ENCODE measurements around the gene MYO1H. TPM values are rescaled to one million over a fixed set of nuclear protein-coding genes. Genes with fewer than 3 reads are reported as not detected.

Gene MYO1H
- total RNA-seq, 4 donors from 2014 or later: 0.38 TPM; not detected in 3

GRCh38 chr12:109487181-109488050 lies 139.7 kb downstream of the MYO1H start:
- no peaks in the 10 kb centered on the region for H3K4me1 ChIP-seq
- no peaks in the 10 kb centered on the region for H3K27me3 ChIP-seq
- no peak for DNase-seq (ENCODE audit: low spot score in 2 of 2)
- no peak for TF ChIP-seq EP300 (IDR thresholded peaks at IDR 0.05)
- TF ChIP-seq POLR2A (IDR thresholded peaks at IDR 0.05): no peak
- no peak for TF ChIP-seq CTCF (IDR thresholded peaks at IDR 0.05)
- TF ChIP-seq POLR2AphosphoS5 (IDR thresholded peaks at IDR 0.05): no peak
- H3K9me3 ChIP-seq: no peaks in the 10 kb centered on the region
- no peak overlapping the region for H3K4me3 ChIP-seq
- H3K27ac ChIP-seq: no peak overlapping the region
- WGBS: 94% methylated on average over 9 of the region's 9 CpGs
- peaks cover 93% of the 10 kb centered on the region for H3K36me3 ChIP-seq

GRCh38 chr12:109488051-109488665 lies 140.5 kb downstream of the MYO1H start:
- H3K36me3 ChIP-seq: peaks cover 99% of the 10 kb centered on the region

GRCh38 chr12:109489016-109489954 lies 141.6 kb downstream of the MYO1H start:
- no peaks in the 10 kb centered on the region for H3K9me3 ChIP-seq
- DNase-seq (ENCODE audit: low spot score in 2 of 2): no peak
- no peak overlapping the region for H3K27ac ChIP-seq
- H3K36me3 ChIP-seq: peaks cover 97% of the 10 kb centered on the region
- H3K4me3 ChIP-seq: no peak overlapping the region
- no peaks in the 10 kb centered on the region for H3K27me3 ChIP-seq
- no peak for TF ChIP-seq EP300 (IDR thresholded peaks at IDR 0.05)
- TF ChIP-seq CTCF (IDR thresholded peaks at IDR 0.05): no peak
- no peak for TF ChIP-seq POLR2A (IDR thresholded peaks at IDR 0.05)
- no peak for TF ChIP-seq POLR2AphosphoS5 (IDR thresholded peaks at IDR 0.05)
- 90% methylated on average over 14 of the region's 14 CpGs for WGBS
- no peaks in the 10 kb centered on the region for H3K4me1 ChIP-seq

More at GRCh38 chr12:109488051-109488665, 140.5 kb downstream of the MYO1H start:
- H3K9me3 ChIP-seq: no peaks in the 10 kb centered on the region
- no peak for DNase-seq (ENCODE audit: low spot score in 2 of 2)
- no peaks in the 10 kb centered on the region for H3K27me3 ChIP-seq
- 85% methylated on average over 7 of the region's 7 CpGs for WGBS
- H3K4me3 ChIP-seq: no peak overlapping the region
- no peak overlapping the region for H3K27ac ChIP-seq
- no peaks in the 10 kb centered on the region for H3K4me1 ChIP-seq
- no peak for TF ChIP-seq POLR2A (IDR thresholded peaks at IDR 0.05)
- TF ChIP-seq EP300 (IDR thresholded peaks at IDR 0.05): no peak
- TF ChIP-seq POLR2AphosphoS5 (IDR thresholded peaks at IDR 0.05): no peak
- no peak for TF ChIP-seq CTCF (IDR thresholded peaks at IDR 0.05)

- Histone ChIP-seq H3K27ac (no peak overlapping the region), H3K4me3 (no peak overlapping the region), H3K36me3 (peaks cover 96% of the 10 kb centered on the region), H3K4me1 (no peaks in the 10 kb centered on the region), H3K9me3 (no peaks in the 10 kb centered on the region), H3K27me3 (no peaks in the 10 kb centered on the region)
- WGBS: 87% methylated on average over 1 of the region's 1 CpG
- DNase-seq (ENCODE audit: low spot score in 2 of 2): no peak
- TF ChIP-seq EP300 (IDR thresholded peaks at IDR 0.05): no peak
- no peak for TF ChIP-seq POLR2AphosphoS5 (IDR thresholded peaks at IDR 0.05)
- no peak for TF ChIP-seq CTCF (IDR thresholded peaks at IDR 0.05)
- no peak for TF ChIP-seq POLR2A (IDR thresholded peaks at IDR 0.05)
Observed at GRCh38 chr12:109489955-109490565, 142.4 kb downstream of the MYO1H start.
